Neural progenitor cell (in vitro differentiated cells): ENCODE data around the gene GLIS1. TPM values are rescaled to one million over a fixed set of nuclear protein-coding genes. Genes with fewer than 3 reads are reported as not detected.
A peak's percentile ranks its signal among the peaks of the same experiment; 100 is the strongest.

Experiments used
- DNase-seq: peaks from one replicate; pipeline ENCODE4 v3.0.0-alpha.2; 2016; ENCODE audit warnings: low spot score
- H2AFZ ChIP-seq: fragments of 200-600 bp; sonication (generic); replicated peaks from 2 replicates; pipeline ENCODE4 v1.6.1; 2016; ENCODE audit warnings: antibody characterized with exemption
- H3F3A ChIP-seq: fragments of 200-600 bp; sonication (generic); 2 replicates; pipeline ENCODE4 v1.6.1; 2016; ENCODE audit warnings: antibody characterized with exemption, low read depth
- H3K27ac ChIP-seq: fragments of 200-600 bp; sonication (generic); 2 replicates; pipeline ENCODE4 v1.5.1; 2016; ENCODE audit warnings: mild to moderate bottlenecking
- H3K27me3 ChIP-seq: fragments of 200-600 bp; sonication (generic); 2 replicates; pipeline ENCODE4 v1.6.1; 2016; ENCODE audit warnings: mild to moderate bottlenecking, moderate library complexity
- H3K36me3 ChIP-seq: fragments of 200-600 bp; sonication (generic); 2 replicates; pipeline ENCODE4 v1.5.1; 2016
- H3K4me1 ChIP-seq: fragments of 200-600 bp; sonication (generic); 2 replicates; pipeline ENCODE4 v1.6.1; 2016; ENCODE audit warnings: mixed run types
- H3K4me2 ChIP-seq: fragments of 200-600 bp; sonication (generic); 2 replicates; pipeline ENCODE4 v1.6.1; 2016
- H3K4me3 ChIP-seq: fragments of 200-600 bp; sonication (generic); 2 replicates; pipeline ENCODE4 v1.5.1; 2016
- H3K79me2 ChIP-seq: fragments of 200-600 bp; sonication (generic); 2 replicates; pipeline ENCODE4 v1.6.1; 2016; ENCODE audit warnings: low read depth
- H3K9ac ChIP-seq: fragments of 200-600 bp; sonication (generic); 2 replicates; pipeline ENCODE4 v1.6.1; 2016
- H3K9me3 ChIP-seq: fragments of 200-600 bp; sonication (generic); 2 replicates; pipeline ENCODE4 v1.5.1; 2016; ENCODE audit warnings: low read depth
- H4K20me1 ChIP-seq: fragments of 200-600 bp; sonication (generic); 2 replicates; pipeline ENCODE4 v1.6.1; 2016; ENCODE audit warnings: low read depth
- H3K27ac Mint-ChIP-seq: 3 replicates; pipeline ENCODE4 v1.8.0; 2021; ENCODE audit warnings: mixed read lengths
- H3K27me3 Mint-ChIP-seq: 2 replicates; pipeline ENCODE4 v1.8.0; 2022; ENCODE audit warnings: low read depth, mild to moderate bottlenecking, inconsistent platforms, moderate library complexity, mixed read lengths; ENCODE audit not compliant: insufficient read depth
- H3K36me3 Mint-ChIP-seq: 3 replicates; pipeline ENCODE4 v1.8.0; 2021; ENCODE audit warnings: mixed read lengths
- H3K4me1 Mint-ChIP-seq: 3 replicates; pipeline ENCODE4 v1.8.0; 2021; ENCODE audit warnings: mixed read lengths
- H3K4me3 Mint-ChIP-seq: 3 replicates; pipeline ENCODE4 v1.8.0; 2021; ENCODE audit warnings: mild to moderate bottlenecking, moderate library complexity, mixed read lengths
- H3K9me3 Mint-ChIP-seq: 3 replicates; pipeline ENCODE4 v1.8.0; 2020; ENCODE audit warnings: mixed read lengths
- EZH2 ChIP-seq: fragments of 200-600 bp; sonication (generic); IDR thresholded peaks from 2 replicates; pipeline ENCODE4 v1.6.1; 2017; ENCODE audit warnings: antibody characterized with exemption, mild to moderate bottlenecking, moderate library complexity
- EZH2phosphoT487 ChIP-seq: fragments of 200-600 bp; sonication (generic); IDR thresholded peaks from 2 replicates; pipeline ENCODE4 v1.6.1; 2017; ENCODE audit warnings: antibody characterized with exemption
- total RNA-seq: library from RNA; depleted of rRNA; stranded (reverse); fragments of >200 nt; gene quantifications from 2 replicates; pipeline ENCODE4 v1.2.3, GENCODE V29; 2015; ENCODE audit warnings: low replicate concordance
- TF ChIP-seq, protein P1 (sequence below): fragments of 200-600 bp; sonication (generic); IDR thresholded peaks from 2 replicates; pipeline ENCODE4 v1.5.1; 2017; ENCODE audit warnings: antibody characterized with exemption, mild to moderate bottlenecking

GLIS1 gene
- total RNA-seq, 1 donor from 2014 or later = not detected

DNA sequence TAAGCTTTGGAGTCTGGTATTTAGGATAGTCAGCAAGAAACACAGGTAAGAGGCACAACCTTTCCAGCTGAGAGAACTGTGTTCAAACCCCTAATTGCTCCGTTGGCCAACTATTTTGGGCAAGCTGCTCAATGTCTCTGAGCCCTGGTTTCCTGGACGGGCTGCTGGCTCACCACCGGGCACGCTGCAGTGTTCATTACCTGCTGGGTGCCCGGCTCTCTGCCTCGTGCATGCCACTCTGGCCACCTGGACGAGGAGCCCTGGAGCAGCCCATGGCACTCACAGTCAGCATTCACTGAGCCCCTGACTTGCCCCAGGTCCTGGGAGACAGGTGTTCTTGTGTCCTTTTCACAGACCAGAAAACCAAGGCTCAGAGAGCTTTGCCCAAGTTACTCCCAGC is 228.7 kb downstream of the GLIS1 start:
- no peak for TF ChIP-seq EZH2
- TF ChIP-seq, protein P1, sequence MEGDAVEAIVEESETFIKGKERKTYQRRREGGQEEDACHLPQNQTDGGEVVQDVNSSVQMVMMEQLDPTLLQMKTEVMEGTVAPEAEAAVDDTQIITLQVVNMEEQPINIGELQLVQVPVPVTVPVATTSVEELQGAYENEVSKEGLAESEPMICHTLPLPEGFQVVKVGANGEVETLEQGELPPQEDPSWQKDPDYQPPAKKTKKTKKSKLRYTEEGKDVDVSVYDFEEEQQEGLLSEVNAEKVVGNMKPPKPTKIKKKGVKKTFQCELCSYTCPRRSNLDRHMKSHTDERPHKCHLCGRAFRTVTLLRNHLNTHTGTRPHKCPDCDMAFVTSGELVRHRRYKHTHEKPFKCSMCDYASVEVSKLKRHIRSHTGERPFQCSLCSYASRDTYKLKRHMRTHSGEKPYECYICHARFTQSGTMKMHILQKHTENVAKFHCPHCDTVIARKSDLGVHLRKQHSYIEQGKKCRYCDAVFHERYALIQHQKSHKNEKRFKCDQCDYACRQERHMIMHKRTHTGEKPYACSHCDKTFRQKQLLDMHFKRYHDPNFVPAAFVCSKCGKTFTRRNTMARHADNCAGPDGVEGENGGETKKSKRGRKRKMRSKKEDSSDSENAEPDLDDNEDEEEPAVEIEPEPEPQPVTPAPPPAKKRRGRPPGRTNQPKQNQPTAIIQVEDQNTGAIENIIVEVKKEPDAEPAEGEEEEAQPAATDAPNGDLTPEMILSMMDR = no peak
- no peak for TF ChIP-seq EZH2phosphoT487
- no peaks in the 10 kb centered on the region for H3K36me3 ChIP-seq
- H3K4me3 Mint-ChIP-seq = no peak overlapping the region

DNA sequence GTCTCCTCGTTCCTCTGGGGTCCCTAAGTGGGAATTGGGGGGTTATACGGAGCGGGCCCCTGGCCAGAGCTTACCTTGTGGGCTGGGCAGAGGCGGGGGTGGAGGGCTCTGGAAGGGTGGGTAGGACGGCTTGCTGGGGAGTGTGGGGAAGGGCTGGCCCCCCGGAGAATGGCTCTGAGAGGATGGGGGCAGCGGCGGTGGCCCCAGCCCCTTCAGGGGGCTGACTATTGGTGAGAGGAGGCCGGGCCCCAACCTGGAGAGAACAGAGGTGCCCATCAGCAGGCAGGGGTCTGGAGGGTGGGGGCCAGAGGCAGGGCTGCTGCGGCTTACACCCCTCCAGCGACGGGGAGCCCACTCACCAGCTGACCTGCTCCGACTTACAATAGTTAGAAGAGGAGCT is 229.2 kb downstream of the GLIS1 start:
- H3K4me2 ChIP-seq = no peak overlapping the region
- no peak overlapping the region for H3K4me3 ChIP-seq
- H3K9me3 ChIP-seq = no peaks in the 10 kb centered on the region
- no peak overlapping the region for H2AFZ ChIP-seq
- Mint-ChIP-seq H3K4me1 (peaks cover 61% of the 10 kb centered on the region), H3K27me3 (peaks cover 8% of the 10 kb centered on the region), H3K36me3 (no peaks in the 10 kb centered on the region), H3K4me3 (no peak overlapping the region), H3K27ac (no peak overlapping the region), H3K9me3 (no peaks in the 10 kb centered on the region)
- no peaks in the 10 kb centered on the region for H3K79me2 ChIP-seq
- H3F3A ChIP-seq = peaks cover 10% of the 10 kb centered on the region
- TF ChIP-seq EZH2 (no peak), EZH2phosphoT487 (no peak)
- TF ChIP-seq, protein P1 = no peak
- no peaks in the 10 kb centered on the region for H4K20me1 ChIP-seq
- H3K36me3 ChIP-seq = no peaks in the 10 kb centered on the region
- peaks cover 43% of the 10 kb centered on the region for H3K4me1 ChIP-seq
- H3K27ac ChIP-seq = no peak overlapping the region
- no peak overlapping the region for H3K9ac ChIP-seq
- DNase-seq = no peak
- H3K27me3 ChIP-seq = no peaks in the 10 kb centered on the region

More for the DNA sequence above, 228.7 kb downstream of the GLIS1 start:
- H3K4me3 ChIP-seq = no peak overlapping the region
- peaks cover 8% of the 10 kb centered on the region for H3K27me3 Mint-ChIP-seq
- H3K27ac Mint-ChIP-seq = no peak overlapping the region
- no peak overlapping the region for H3K4me2 ChIP-seq
- H3K36me3 Mint-ChIP-seq = no peaks in the 10 kb centered on the region
- no peaks in the 10 kb centered on the region for H3K9me3 ChIP-seq
- no peak overlapping the region for H3K27ac ChIP-seq
- H3K4me1 Mint-ChIP-seq = peaks cover 60% of the 10 kb centered on the region
- H3K27me3 ChIP-seq = no peaks in the 10 kb centered on the region
- no peaks in the 10 kb centered on the region for H3K9me3 Mint-ChIP-seq
- peaks cover 43% of the 10 kb centered on the region for H3K4me1 ChIP-seq
- no peak overlapping the region for H2AFZ ChIP-seq
- no peak overlapping the region for H3K9ac ChIP-seq
- H3K79me2 ChIP-seq = no peaks in the 10 kb centered on the region
- H4K20me1 ChIP-seq = no peaks in the 10 kb centered on the region
- no peak for DNase-seq
- peaks cover 8% of the 10 kb centered on the region for H3F3A ChIP-seq

DNA sequence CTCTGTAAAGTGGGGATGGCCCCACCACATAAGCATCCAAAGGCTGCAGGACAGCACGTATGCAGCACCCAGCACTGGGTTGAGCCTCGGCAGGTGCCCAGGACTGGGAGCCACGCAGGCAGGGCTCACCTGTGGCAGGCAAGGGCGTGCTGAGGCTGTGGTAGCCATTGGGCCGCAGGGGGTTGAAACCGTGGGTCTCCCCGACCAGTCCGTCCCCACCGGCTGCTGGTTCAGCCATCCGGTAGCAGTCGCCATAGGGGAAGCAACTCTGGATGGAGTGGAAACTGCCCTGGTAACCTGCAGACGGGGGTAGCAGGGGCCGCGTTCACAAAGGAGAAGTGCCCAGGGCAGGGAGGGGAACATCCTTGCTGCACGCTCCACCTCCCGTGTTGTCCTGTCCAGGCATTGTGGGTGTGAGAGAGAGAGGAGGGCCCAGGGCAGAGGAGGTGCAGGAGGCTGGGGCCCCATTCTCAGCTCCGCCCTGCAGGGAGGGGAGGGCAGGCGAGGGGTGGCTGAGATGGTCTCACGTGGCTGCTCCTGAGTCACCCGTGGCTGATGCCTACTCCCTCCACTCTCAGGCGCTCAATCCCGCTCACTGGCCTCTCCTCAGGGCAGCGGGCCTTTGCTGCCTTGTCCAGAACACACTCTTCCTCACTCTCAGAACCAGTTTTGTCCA is 229.8 kb downstream of the GLIS1 start:
- H3K4me3 ChIP-seq = no peak overlapping the region
- H3K9me3 ChIP-seq = no peaks in the 10 kb centered on the region
- Mint-ChIP-seq H3K4me1 (peaks cover 61% of the 10 kb centered on the region), H3K9me3 (no peaks in the 10 kb centered on the region), H3K27ac (peak overlapping the region; percentile 50), H3K27me3 (peaks cover 8% of the 10 kb centered on the region), H3K4me3 (no peak overlapping the region), H3K36me3 (no peaks in the 10 kb centered on the region)
- no peak for TF ChIP-seq EZH2
- peaks cover 42% of the 10 kb centered on the region for H3K4me1 ChIP-seq
- H2AFZ ChIP-seq = peak overlapping the region; percentile 26
- H3K36me3 ChIP-seq = no peaks in the 10 kb centered on the region
- no peaks in the 10 kb centered on the region for H4K20me1 ChIP-seq
- H3K27ac ChIP-seq = no peak overlapping the region
- no peak overlapping the region for H3K4me2 ChIP-seq
- DNase-seq = no peak
- no peaks in the 10 kb centered on the region for H3K79me2 ChIP-seq
- H3K9ac ChIP-seq = no peak overlapping the region
- H3K27me3 ChIP-seq = no peaks in the 10 kb centered on the region
- peaks cover 10% of the 10 kb centered on the region for H3F3A ChIP-seq
